ENCODE measurements around the gene NEMP1. TPM values are rescaled to one million over a fixed set of nuclear protein-coding genes. Genes with fewer than 3 reads are reported as not detected.

Gene NEMP1
- total and polyA plus RNA-seq, 10 of the 15 experiments (the other 5 are each of a cell fraction or from before 2014, with no cell fraction given) = 4.0 to 45.9 (median 19.8) TPM

DNA sequence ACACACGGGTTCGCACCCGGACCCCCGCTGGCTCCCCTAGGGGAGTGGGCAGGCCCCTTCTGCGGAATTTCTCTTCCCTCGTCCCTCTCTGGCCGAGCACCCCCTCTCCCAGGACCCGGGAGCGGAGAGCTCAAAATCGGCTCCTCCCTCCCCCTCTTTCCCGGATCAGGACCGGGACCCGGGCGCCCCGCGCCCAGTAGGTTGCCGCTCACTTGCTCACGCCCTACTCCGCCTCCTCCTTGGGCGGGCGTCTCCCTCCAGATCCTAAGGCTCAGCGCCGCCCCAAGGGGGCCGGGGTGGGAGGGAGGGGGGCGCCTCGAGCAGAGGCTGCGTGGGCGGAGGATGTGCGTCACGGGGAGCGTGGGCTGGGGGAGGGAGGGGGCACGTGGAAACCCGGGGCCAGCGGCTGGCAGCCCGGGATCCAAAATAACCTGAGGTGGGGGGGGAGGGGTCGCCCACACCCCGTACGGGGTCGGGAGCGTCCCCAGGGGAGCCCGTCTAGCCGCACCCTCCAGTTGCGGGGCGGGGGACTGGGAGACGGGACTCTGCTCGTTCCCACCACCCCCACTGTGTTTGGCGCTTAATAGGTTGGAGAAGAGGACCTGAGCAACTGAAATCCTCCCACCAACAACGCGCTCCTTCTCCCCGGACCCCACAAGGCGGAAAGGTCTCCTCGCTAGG lies 8.6 kb upstream of the NEMP1 start (continued):
- TF ChIP-seq, protein P1, sequence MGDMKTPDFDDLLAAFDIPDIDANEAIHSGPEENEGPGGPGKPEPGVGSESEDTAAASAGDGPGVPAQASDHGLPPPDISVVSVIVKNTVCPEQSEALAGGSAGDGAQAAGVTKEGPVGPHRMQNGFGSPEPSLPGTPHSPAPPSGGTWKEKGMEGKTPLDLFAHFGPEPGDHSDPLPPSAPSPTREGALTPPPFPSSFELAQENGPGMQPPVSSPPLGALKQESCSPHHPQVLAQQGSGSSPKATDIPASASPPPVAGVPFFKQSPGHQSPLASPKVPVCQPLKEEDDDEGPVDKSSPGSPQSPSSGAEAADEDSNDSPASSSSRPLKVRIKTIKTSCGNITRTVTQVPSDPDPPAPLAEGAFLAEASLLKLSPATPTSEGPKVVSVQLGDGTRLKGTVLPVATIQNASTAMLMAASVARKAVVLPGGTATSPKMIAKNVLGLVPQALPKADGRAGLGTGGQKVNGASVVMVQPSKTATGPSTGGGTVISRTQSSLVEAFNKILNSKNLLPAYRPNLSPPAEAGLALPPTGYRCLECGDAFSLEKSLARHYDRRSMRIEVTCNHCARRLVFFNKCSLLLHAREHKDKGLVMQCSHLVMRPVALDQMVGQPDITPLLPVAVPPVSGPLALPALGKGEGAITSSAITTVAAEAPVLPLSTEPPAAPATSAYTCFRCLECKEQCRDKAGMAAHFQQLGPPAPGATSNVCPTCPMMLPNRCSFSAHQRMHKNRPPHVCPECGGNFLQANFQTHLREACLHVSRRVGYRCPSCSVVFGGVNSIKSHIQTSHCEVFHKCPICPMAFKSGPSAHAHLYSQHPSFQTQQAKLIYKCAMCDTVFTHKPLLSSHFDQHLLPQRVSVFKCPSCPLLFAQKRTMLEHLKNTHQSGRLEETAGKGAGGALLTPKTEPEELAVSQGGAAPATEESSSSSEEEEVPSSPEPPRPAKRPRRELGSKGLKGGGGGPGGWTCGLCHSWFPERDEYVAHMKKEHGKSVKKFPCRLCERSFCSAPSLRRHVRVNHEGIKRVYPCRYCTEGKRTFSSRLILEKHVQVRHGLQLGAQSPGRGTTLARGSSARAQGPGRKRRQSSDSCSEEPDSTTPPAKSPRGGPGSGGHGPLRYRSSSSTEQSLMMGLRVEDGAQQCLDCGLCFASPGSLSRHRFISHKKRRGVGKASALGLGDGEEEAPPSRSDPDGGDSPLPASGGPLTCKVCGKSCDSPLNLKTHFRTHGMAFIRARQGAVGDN (IDR thresholded peaks at IDR 0.05) = no peak
- TF ChIP-seq, protein P2, sequence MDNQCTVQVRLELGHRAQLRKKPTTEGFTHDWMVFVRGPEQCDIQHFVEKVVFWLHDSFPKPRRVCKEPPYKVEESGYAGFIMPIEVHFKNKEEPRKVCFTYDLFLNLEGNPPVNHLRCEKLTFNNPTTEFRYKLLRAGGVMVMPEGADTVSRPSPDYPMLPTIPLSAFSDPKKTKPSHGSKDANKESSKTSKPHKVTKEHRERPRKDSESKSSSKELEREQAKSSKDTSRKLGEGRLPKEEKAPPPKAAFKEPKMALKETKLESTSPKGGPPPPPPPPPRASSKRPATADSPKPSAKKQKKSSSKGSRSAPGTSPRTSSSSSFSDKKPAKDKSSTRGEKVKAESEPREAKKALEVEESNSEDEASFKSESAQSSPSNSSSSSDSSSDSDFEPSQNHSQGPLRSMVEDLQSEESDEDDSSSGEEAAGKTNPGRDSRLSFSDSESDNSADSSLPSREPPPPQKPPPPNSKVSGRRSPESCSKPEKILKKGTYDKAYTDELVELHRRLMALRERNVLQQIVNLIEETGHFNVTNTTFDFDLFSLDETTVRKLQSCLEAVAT (IDR thresholded peaks at IDR 0.05) = 0 out of 2 replicates have a peak, but pooled peaks have one; percentile 24
- TF ChIP-seq, protein P3, sequence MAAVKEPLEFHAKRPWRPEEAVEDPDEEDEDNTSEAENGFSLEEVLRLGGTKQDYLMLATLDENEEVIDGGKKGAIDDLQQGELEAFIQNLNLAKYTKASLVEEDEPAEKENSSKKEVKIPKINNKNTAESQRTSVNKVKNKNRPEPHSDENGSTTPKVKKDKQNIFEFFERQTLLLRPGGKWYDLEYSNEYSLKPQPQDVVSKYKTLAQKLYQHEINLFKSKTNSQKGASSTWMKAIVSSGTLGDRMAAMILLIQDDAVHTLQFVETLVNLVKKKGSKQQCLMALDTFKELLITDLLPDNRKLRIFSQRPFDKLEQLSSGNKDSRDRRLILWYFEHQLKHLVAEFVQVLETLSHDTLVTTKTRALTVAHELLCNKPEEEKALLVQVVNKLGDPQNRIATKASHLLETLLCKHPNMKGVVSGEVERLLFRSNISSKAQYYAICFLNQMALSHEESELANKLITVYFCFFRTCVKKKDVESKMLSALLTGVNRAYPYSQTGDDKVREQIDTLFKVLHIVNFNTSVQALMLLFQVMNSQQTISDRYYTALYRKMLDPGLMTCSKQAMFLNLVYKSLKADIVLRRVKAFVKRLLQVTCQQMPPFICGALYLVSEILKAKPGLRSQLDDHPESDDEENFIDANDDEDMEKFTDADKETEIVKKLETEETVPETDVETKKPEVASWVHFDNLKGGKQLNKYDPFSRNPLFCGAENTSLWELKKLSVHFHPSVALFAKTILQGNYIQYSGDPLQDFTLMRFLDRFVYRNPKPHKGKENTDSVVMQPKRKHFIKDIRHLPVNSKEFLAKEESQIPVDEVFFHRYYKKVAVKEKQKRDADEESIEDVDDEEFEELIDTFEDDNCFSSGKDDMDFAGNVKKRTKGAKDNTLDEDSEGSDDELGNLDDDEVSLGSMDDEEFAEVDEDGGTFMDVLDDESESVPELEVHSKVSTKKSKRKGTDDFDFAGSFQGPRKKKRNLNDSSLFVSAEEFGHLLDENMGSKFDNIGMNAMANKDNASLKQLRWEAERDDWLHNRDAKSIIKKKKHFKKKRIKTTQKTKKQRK (IDR thresholded peaks at IDR 0.05; ENCODE audit: low read depth, low read length) = no peak
- peak; percentile 90 for TF ChIP-seq MEF2B (IDR thresholded peaks at IDR 0.05; ENCODE audit: partially characterized antibody, poor library complexity, severe bottlenecking)
- TF ChIP-seq POU2F2 (IDR thresholded peaks at IDR 0.05; ENCODE audit: borderline replicate concordance, low read depth, low read length) = peak; percentile 14; the same call in 2 of the 3 replicates
- peak; percentile 68 to 76 for TF ChIP-seq BHLHE40 (IDR thresholded peaks at IDR 0.05; ENCODE audit: borderline replicate concordance in 1 of 2, low read depth in 2 of 2, low read length in 1 of 2)
- TF ChIP-seq BRCA1 (IDR thresholded peaks at IDR 0.05; ENCODE audit: low read depth, low read length) = no peak
- no peak for TF ChIP-seq KDM1A (IDR thresholded peaks at IDR 0.05; ENCODE audit: borderline replicate concordance)
- peak; percentile 86 for TF ChIP-seq CREM (IDR thresholded peaks at IDR 0.05; ENCODE audit: low read depth)
- TF ChIP-seq TBL1XR1 (IDR thresholded peaks at IDR 0.05; ENCODE audit: low read depth, low read length) = peak; percentile 24; the same call in 1 of the 2 replicates
- TF ChIP-seq, protein P4, sequence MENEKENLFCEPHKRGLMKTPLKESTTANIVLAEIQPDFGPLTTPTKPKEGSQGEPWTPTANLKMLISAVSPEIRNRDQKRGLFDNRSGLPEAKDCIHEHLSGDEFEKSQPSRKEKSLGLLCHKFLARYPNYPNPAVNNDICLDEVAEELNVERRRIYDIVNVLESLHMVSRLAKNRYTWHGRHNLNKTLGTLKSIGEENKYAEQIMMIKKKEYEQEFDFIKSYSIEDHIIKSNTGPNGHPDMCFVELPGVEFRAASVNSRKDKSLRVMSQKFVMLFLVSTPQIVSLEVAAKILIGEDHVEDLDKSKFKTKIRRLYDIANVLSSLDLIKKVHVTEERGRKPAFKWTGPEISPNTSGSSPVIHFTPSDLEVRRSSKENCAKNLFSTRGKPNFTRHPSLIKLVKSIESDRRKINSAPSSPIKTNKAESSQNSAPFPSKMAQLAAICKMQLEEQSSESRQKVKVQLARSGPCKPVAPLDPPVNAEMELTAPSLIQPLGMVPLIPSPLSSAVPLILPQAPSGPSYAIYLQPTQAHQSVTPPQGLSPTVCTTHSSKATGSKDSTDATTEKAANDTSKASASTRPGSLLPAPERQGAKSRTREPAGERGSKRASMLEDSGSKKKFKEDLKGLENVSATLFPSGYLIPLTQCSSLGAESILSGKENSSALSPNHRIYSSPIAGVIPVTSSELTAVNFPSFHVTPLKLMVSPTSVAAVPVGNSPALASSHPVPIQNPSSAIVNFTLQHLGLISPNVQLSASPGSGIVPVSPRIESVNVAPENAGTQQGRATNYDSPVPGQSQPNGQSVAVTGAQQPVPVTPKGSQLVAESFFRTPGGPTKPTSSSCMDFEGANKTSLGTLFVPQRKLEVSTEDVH (IDR thresholded peaks at IDR 0.05; ENCODE audit: low read depth, partially characterized antibody) = no peak
- no peak for TF ChIP-seq SREBF1 (IDR thresholded peaks at IDR 0.05; ENCODE audit: low read length)
- TF ChIP-seq NFYB (IDR thresholded peaks at IDR 0.05; ENCODE audit: insufficient read depth, low read depth, low read length) = no peak
- TF ChIP-seq CBX5 (IDR thresholded peaks at IDR 0.05; ENCODE audit: low read depth) = no peak
- peak; percentile 33; the same call in 1 of the 2 replicates for TF ChIP-seq CHD1 (IDR thresholded peaks at IDR 0.05; ENCODE audit: low read depth, low read length)
- peak; percentile 52; the same call in 1 of the 2 replicates for TF ChIP-seq BACH1 (IDR thresholded peaks at IDR 0.05; ENCODE audit: borderline replicate concordance)
- peak; percentile 65; the same call in 1 of the 2 replicates for TF ChIP-seq IKZF1 (conservative IDR thresholded peaks at IDR 0.05)
- peak; percentile 43; the same call in 1 of the 2 replicates for TF ChIP-seq TAF1 (IDR thresholded peaks at IDR 0.05; ENCODE audit: borderline replicate concordance, low read depth, low read length)
